NT2/D1 (cell line): ENCODE data around the gene PGAP3.

ENCODE experiments used
- YY1 ChIP-seq: IDR thresholded peaks from 2 replicates; pipeline ENCODE4 v1.6.1; 2011; ENCODE audit not compliant: insufficient read length, insufficient read depth
- ZNF274 ChIP-seq: IDR thresholded peaks from 2 replicates; pipeline ENCODE4 v1.6.1; 2011; ENCODE audit warnings: mild to moderate bottlenecking, low read depth, low read length

DNA sequence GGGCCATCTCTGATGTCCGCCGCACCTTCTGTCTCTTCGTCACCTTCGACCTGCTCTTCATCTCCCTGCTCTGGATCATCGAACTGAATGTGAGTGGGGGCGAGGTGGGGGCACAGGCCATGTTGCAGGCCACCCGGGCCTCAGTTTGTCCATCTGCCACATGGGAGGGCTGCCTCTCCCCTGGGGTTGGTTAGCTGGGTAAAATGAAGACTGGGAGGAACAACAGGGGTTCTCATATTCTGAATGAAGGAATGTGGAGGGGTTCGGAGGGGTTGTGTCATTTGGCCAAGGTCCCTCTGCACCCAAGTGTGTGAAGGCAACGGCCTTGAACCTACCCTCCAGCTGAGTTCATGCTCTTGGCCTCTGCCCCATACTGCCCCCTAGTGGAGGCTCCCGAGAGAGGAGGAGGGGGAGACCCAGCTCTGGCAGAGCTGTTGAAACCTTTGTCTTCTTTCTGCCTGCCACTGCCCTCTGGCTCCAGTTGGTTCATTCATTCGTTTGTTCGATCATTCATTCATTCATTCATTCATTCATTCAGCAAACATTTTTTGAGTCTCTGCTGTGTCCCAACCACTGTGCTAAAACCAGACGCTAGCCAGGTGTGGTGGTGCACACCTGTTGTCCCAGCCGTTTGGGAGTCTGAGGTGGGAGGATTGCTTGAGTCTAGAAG, 34.1 kb downstream of the PGAP3 start:
- TF ChIP-seq YY1 (no peak), ZNF274 (no peak)
